G401 (cell line): ENCODE measurements around the gene SNX30. TPM values are rescaled to one million over a fixed set of nuclear protein-coding genes. Genes with fewer than 3 reads are reported as not detected.

Experiments used
- DNase-seq: peaks from one replicate; pipeline ENCODE4 v3.0.0-alpha.2; 2015; ENCODE audit warnings: low spot score
- in situ Hi-C: cut with HindIII; loops from 2 replicates; pipeline ENCODE4 v1.10.0; 2016; ENCODE audit warnings: low sequenced_read_pairs, mixed read lengths
- total RNA-seq: library from RNA; depleted of rRNA; stranded (reverse); fragments of >200 nt; shearing (Covaris generic); gene quantifications from 2 replicates; pipeline ENCODE4 v1.2.3, GENCODE V29; 2014; rRNA removed

The SNX30 gene
- total RNA-seq, 1 experiment from 2014 or later: 11.9 TPM

GRCh38 chr9:112894699-112895098, 144.1 kb downstream of the SNX30 start:
- no peak for DNase-seq
- in situ Hi-C loops: no loop called here

- no peak for DNase-seq
- in situ Hi-C loops: no loop called here
Observed at GRCh38 chr9:112896131-112896530, 145.6 kb downstream of the SNX30 start.

- in situ Hi-C loops: no loop called here
- no peak for DNase-seq
Observed at GRCh38 chr9:112898872-112899311, 148.3 kb downstream of the SNX30 start.

GRCh38 chr9:112900488-112900887, 149.9 kb downstream of the SNX30 start:
- in situ Hi-C loops: no loop called here
- no peak for DNase-seq

GRCh38 chr9:112900901-112901300, 150.3 kb downstream of the SNX30 start:
- DNase-seq: no peak
- in situ Hi-C loops: no loop called here

GRCh38 chr9:112905084-112905483, 154.5 kb downstream of the SNX30 start:
- DNase-seq: no peak
- in situ Hi-C loops: no loop called here

- in situ Hi-C loops: no loop called here
Observed at GRCh38 chr9:112911736-112912135, 161.2 kb downstream of the SNX30 start.

GRCh38 chr9:112912636-112913035, 162.1 kb downstream of the SNX30 start:
- in situ Hi-C loops: no loop called here
- no peak for DNase-seq

More at GRCh38 chr9:112911736-112912135, 161.2 kb downstream of the SNX30 start:
- no peak for DNase-seq

- DNase-seq: peak; percentile 83
- in situ Hi-C loops: no loop called here
Observed at GRCh38 chr9:112913326-112913725, 162.8 kb downstream of the SNX30 start.

- peak; percentile 75 for DNase-seq
- in situ Hi-C loops: no loop called here
Observed at GRCh38 chr9:112914524-112914923, 164.0 kb downstream of the SNX30 start.

GRCh38 chr9:112917047-112917986, 166.8 kb downstream of the SNX30 start:
- DNase-seq: no peak
- in situ Hi-C loops: no loop called here

- DNase-seq: no peak
- in situ Hi-C loops: no loop called here
Observed at GRCh38 chr9:112917987-112918362, 167.4 kb downstream of the SNX30 start.

- DNase-seq: peak; percentile 23
- in situ Hi-C loops: no loop called here
Observed at GRCh38 chr9:112921549-112921948, 171.0 kb downstream of the SNX30 start.

Other genes with a start within 250 kb of the SNX30 start
- gene INIP, start 32.6 kb upstream of the SNX30 start, total RNA-seq: 28.1 and 31.3 TPM in 2 replicates
- not detected in 2 replicates for gene SLC46A2, start 140.1 kb downstream of the SNX30 start, total RNA-seq